NCI-H2107 treated with DMSO at 0.1 percent for 48 hours (cell line): ENCODE results near the gene SPEN.
A peak's percentile ranks its signal among the peaks of the same experiment; 100 is the strongest.
"Not testable (repeated sequence)": the region's sequence is repeated elsewhere in the genome, so short reads cannot be mapped to it uniquely, and the experiment has no call there.

ENCODE experiments used
- DNase-seq: peaks from one replicate; lab custom pipeline; 2025; ENCODE audit not compliant: unreplicated experiment; lab: John Stamatoyannopoulos, UW

The SPEN gene

GRCh38 chr1:15856888-15857287, 9.4 kb downstream of the SPEN start:
- no peak for DNase-seq

GRCh38 chr1:15858069-15858670, 10.7 kb downstream of the SPEN start:
- no peak for DNase-seq

DNA sequence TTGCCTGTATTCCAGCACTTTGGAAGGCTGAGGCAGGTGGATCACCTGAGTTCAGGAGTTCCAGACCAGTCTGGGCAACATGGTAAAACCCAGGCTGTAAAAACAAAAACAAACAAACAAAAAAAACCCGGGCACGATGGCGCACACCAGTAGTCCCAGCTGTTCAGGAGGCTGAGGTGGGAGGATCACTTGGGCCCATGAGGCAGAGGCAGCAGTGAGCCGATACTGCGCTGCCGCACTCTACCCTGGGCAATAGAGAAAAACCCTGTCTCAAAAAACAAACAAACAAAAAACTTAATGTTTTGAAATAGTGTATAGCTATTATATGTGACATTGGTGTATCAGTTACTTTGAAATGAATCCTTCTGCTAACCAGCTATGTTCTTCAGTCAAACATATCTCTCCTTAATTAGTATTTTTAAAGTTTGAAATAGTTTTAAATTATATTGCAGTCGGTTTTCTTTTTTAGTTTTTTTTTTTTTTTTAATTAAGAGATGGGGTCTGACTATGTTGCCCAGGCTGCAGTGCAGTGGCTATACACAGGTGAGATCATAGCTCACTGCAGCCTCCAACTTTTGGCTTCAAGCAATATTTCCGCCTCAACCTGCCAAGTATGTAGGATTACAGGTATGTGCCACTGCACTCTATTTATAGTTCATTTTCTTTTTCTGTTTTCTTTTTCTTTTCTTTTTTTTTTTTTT, 11.3 kb downstream of the SPEN start:
- no peak for DNase-seq

GRCh38 chr1:15863156-15863901, 15.8 kb downstream of the SPEN start:
- DNase-seq, result no peak

DNA sequence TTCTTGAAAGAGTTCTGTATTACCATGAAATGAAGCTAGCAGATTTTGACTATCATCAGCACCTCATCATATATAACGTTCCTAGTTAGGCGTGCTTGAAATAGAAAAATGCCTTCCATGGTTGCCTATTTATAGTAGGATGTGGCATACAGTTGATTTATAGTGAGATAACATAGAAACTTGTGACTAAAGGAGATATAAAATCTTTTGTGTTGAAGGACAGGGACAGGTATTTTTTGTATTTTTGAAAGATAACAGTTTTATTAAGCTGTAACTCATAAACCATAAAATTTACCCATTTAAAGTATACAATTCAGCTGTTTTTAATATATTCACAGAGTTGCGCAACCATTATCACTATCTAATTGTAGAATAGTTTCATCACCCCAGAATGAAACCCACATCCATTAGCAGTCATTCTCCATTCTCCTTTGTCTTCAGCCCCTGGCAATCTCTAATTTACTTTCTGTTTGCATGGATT, 19.3 kb downstream of the SPEN start:
- no peak for DNase-seq

GRCh38 chr1:15867288-15867687, 19.8 kb downstream of the SPEN start:
- DNase-seq, result no peak

- no peak for DNase-seq
Observed at GRCh38 chr1:15869413-15869812, 21.9 kb downstream of the SPEN start.

DNA sequence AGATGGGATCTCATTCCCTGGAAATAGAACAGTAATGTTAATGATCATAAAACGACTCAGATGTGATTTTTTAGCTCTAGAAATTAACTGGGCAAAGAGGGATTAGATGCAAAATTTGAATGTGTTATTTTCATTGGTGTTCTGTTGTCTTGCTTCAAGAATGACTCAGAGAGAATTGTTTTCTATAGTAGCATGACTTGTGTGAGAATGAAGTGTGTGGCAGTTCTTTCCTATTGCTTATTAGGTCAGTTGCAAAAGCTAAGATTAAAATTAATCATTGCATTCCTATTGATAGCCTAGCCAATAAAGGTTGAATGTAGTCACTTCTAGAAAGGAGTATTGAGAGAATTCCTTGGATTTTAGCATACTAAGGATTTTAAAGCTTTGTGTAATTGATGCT, 22.9 kb downstream of the SPEN start:
- no peak for DNase-seq

DNA sequence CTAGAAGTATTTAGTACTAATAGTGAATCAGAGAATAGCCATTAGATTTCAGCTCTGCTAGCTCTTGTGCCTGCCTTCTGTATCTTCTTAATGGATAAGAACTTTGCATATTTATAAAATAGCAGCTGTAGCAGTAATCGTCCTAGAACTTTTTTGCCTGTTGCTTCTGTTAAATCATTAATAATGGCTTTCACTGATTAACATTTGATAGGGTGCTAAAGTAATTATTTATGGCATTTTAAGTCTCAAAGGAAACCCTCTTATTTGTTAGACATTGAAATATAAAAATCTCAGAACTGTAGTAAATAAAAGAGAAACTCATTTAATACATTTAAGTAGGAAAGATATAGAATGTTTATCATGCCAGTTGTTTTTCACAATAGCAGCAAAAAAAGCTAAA, 27.0 kb downstream of the SPEN start:
- no peak for DNase-seq

- DNase-seq, result no peak
Observed at GRCh38 chr1:15876357-15877055, 29.0 kb downstream of the SPEN start.

DNA sequence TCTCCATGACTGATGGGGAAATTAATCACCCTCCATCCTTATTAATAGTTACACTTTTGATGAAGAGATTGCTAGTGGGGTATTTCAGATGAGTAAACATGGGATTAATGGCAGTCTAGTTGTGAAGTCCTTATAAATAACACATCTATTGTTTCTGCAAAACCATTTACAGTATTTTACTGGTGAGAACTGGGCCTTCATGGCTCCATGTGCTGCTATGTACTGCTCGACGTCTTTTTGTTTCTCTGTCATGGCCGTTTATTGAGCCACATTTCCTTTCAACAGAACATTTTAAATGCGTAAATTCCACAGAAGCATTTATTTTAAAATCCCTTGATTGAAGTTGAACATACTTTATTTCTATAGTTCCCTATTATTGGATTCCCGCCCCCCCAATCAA, 34.5 kb downstream of the SPEN start:
- no peak for DNase-seq

GRCh38 chr1:15882665-15883064, 35.2 kb downstream of the SPEN start:
- peak; percentile 53 for DNase-seq

- no peak for DNase-seq
Observed at GRCh38 chr1:15883326-15883725, 35.8 kb downstream of the SPEN start.

GRCh38 chr1:15884477-15884876, 37.0 kb downstream of the SPEN start:
- no peak for DNase-seq

- no peak for DNase-seq
Observed at GRCh38 chr1:15885269-15885668, 37.8 kb downstream of the SPEN start.

DNA sequence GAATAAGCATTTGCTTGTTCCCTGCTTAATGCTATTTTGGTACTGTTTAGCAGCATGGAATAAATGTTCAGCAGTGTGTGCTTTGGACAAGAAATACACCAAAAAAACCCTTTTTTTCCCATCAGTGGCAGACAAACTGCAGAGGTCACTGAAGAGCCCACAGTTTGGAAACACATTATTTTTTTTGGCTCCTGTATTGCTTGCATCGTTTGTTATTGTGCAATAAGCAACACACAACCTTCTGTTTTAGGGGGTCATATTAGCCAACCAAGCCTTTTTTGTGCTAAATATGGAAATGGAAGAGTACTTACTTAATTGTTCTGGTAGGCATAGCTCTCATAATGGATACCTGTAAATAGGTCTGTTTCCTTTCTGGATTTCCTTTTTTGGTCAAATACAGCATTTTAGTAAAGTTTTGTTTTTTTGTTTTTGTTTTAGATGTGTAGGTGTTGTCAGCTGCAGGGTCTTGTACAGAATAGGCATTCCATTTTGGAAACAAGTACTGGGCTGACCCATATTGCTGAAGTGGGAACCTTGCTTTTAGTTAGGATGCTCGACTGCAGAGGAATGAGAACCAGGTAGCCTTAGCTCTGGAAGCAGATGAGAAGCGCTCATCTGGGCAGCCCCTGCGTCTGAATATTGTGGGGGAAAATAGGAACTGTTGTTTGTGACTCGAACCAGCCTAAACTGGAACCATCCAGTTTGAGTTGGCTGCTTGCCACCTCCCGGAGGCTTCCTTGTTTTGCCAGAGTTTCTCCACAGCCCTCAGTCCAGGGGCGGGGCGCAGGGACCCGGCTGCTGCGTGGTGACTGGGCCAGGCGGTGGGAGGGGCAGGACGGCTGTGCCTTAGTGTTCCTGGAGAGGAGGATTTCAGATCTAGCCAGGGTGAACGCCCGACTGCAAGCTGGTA, 38.4 kb downstream of the SPEN start:
- peak; percentile 72 for DNase-seq

- DNase-seq, result no peak
Observed at GRCh38 chr1:15886611-15887167, 39.2 kb downstream of the SPEN start.

DNA sequence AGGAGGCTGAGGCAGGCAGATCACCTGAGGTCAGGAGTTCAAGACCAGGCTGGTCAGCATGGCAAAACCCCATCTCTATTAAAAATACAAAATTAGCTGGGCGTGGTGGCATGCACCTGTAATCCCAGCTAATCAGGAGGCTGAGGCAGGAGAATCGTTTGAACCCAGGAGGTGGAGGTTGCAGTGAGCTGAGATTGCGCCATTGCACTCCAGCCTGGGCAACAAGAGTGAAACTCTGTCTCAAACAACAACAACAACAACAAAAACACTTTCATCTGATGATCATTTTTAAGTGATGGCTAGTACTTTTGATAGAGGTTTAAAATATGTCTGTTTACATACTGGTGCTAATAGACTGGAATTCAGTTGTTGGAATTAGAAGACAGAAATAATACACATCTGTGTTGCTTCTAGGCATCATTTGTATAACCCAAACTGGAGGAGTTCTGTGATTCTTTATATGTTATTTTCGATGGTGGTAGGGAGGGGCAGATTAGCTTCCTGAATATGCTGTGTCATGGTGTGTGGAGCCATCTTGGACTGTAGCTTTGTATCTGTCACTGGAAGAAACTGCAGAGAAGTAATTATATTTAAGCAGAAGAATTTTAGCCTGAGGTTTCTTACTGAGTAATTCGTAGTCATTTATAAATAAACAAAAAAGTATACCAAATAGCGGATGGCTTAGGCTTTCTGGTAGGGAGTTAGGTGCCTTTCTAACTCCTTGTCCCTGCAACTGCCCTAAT, 45.5 kb downstream of the SPEN start:
- DNase-seq, result not testable (repeated sequence)

- no peak for DNase-seq
Observed at GRCh38 chr1:15895233-15895632, 47.7 kb downstream of the SPEN start.
